GM18951 (cell line): ENCODE results near the gene ERC2.

Experiments
- POLR2A ChIP-seq: IDR thresholded peaks from 4 replicates; pipeline ENCODE4 v1.6.1; 2011; ENCODE audit warnings: mild to moderate bottlenecking; ENCODE audit not compliant: insufficient read length, insufficient read depth; ENCODE audit errors: extremely low read depth
- in situ Hi-C: fragments of 300-500 bp; cut with MboI; formaldehyde crosslinking; loops from one replicate; pipeline ENCODE4 v1.12.0; 2022; ENCODE audit warnings: low sequenced_read_pairs, mixed read lengths, inconsistent platforms; ENCODE audit not compliant: unreplicated experiment

The ERC2 gene

GRCh38 chr3:55607175-55607574, 861.1 kb downstream of the ERC2 start:
- TF ChIP-seq POLR2A, result no peak
- in situ Hi-C loops, result no loop called here

GRCh38 chr3:55605443-55606236, 862.6 kb downstream of the ERC2 start:
- in situ Hi-C loops, result no loop called here
- TF ChIP-seq POLR2A, result no peak

GRCh38 chr3:55604846-55605245, 863.4 kb downstream of the ERC2 start:
- TF ChIP-seq POLR2A, result no peak
- in situ Hi-C loops, result no loop called here

- no peak for TF ChIP-seq POLR2A
- in situ Hi-C loops, result no loop called here
Measured at GRCh38 chr3:55604402-55604801, 863.9 kb downstream of the ERC2 start.

- in situ Hi-C loops, result no loop called here
- TF ChIP-seq POLR2A, result no peak
Measured at GRCh38 chr3:55601366-55602080, 866.7 kb downstream of the ERC2 start.

- no peak for TF ChIP-seq POLR2A
- in situ Hi-C loops, result no loop called here
Measured at GRCh38 chr3:55598224-55598623, 870.0 kb downstream of the ERC2 start.

GRCh38 chr3:55597641-55598040, 870.6 kb downstream of the ERC2 start:
- no peak for TF ChIP-seq POLR2A
- in situ Hi-C loops, result no loop called here

- TF ChIP-seq POLR2A, result no peak
- in situ Hi-C loops, result no loop called here
Measured at GRCh38 chr3:55596212-55596611, 872.1 kb downstream of the ERC2 start.

- in situ Hi-C loops, result no loop called here
- TF ChIP-seq POLR2A, result no peak
Measured at GRCh38 chr3:55595420-55595819, 872.8 kb downstream of the ERC2 start.

- in situ Hi-C loops, result no loop called here
- no peak for TF ChIP-seq POLR2A
Measured at GRCh38 chr3:55592572-55592971, 875.7 kb downstream of the ERC2 start.

- no peak for TF ChIP-seq POLR2A
- in situ Hi-C loops, result no loop called here
Measured at GRCh38 chr3:55591888-55592287, 876.4 kb downstream of the ERC2 start.

- TF ChIP-seq POLR2A, result no peak
- in situ Hi-C loops, result no loop called here
Measured at GRCh38 chr3:55588146-55588765, 880.0 kb downstream of the ERC2 start.

GRCh38 chr3:55585856-55586255, 882.4 kb downstream of the ERC2 start:
- no peak for TF ChIP-seq POLR2A
- in situ Hi-C loops, result no loop called here
